ENCODE measurements around the gene AREG. TPM values are rescaled to one million over a fixed set of nuclear protein-coding genes. Genes with fewer than 3 reads are reported as not detected.

AREG gene
- total RNA-seq, 1 donor = not detected

DNA sequence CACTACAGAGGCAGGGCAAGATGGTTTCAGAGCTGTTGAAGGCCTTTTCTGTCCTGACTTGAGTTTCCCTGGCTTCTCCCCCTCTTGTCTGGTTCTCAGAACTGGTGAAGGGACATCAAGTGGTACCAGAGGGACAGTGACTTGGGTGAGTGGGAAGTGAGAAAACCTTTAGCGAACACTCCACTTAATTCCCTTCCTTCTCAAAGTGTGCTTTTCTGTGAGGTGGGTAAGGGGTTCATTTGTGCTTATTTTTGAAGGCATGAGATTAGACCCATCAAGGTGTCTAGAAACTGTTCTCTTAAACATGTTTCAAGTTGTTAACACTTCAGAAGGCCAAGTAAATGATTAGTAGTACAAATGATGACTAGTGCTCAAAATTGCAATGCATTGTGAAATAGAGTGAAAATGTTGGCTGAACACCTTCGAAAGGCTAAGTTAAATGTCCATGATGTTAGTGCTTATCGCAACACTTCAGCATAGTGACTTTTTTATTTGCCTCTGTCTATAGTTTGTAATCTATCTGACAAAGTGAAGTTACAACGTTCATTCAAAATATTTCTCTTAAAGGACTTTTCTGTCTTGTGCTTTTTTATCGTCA is 2.8 kb downstream of the AREG start:
- DNase-seq (ENCODE audit: low read depth) = no peak
- peak overlapping the region; percentile 32 for H3K4me3 ChIP-seq (ENCODE audit: low read depth, low read length)
- TF ChIP-seq, protein P1, sequence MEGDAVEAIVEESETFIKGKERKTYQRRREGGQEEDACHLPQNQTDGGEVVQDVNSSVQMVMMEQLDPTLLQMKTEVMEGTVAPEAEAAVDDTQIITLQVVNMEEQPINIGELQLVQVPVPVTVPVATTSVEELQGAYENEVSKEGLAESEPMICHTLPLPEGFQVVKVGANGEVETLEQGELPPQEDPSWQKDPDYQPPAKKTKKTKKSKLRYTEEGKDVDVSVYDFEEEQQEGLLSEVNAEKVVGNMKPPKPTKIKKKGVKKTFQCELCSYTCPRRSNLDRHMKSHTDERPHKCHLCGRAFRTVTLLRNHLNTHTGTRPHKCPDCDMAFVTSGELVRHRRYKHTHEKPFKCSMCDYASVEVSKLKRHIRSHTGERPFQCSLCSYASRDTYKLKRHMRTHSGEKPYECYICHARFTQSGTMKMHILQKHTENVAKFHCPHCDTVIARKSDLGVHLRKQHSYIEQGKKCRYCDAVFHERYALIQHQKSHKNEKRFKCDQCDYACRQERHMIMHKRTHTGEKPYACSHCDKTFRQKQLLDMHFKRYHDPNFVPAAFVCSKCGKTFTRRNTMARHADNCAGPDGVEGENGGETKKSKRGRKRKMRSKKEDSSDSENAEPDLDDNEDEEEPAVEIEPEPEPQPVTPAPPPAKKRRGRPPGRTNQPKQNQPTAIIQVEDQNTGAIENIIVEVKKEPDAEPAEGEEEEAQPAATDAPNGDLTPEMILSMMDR (IDR thresholded peaks at IDR 0.05; ENCODE audit: insufficient read depth, low read depth, low read length) = no peak

DNA sequence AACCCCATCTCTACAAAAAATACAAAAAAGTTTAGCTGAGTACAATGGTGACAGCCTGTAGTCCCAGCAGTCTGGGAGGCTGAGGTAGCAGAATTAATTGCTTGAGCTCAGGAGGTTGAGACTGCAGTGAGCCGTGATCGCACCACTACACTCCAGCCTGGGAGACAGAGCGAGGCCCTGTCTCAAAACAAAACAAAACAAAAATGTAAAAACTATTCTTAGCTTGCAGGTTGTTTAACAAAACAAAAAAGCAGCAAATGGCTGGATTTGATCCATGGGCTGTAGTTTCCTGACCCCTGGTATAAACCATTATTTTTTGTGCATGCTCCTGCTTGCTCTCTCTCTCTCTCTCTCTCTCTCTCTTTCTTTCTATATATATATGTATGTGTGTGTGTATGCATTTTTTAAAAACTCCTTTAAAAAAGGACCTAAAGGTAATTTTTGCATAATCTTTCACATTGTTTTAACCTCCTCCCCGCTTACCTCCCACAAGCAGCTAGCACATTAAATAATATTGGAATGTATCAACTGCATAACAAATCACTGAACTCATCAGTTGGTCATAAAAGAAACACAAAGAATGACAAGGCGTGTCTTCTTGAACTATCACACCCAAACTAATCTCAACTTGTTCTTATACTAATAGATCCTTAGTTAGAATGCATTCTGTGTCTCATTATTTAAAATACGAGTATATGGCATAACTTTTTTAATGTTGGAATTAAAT is 4.8 kb downstream of the AREG start:
- TF ChIP-seq, protein P1 (IDR thresholded peaks at IDR 0.05; ENCODE audit: insufficient read depth, low read depth, low read length) = no peak
- DNase-seq (ENCODE audit: low read depth) = peak; percentile 53

DNA sequence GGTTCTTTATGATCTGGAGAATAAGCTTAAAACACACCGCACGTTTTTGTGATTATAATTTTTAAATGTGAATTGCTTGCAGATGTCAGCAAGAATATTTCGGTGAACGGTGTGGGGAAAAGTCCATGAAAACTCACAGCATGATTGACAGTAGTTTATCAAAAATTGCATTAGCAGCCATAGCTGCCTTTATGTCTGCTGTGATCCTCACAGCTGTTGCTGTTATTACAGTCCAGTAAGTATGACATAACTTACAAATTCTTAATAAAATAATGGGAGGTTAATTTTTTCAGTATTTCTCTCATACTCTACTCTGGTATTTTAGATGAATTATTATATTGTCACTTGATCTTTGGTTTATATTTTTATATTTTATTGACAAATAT is 5.4 kb downstream of the AREG start:
- TF ChIP-seq, protein P1 (IDR thresholded peaks at IDR 0.05; ENCODE audit: insufficient read depth, low read depth, low read length) = no peak
- no peak overlapping the region for H3K4me3 ChIP-seq (ENCODE audit: low read depth, low read length)
- DNase-seq (ENCODE audit: low read depth) = no peak

More for the DNA sequence above, 4.8 kb downstream of the AREG start:
- no peak overlapping the region for H3K4me3 ChIP-seq (ENCODE audit: low read depth, low read length)

DNA sequence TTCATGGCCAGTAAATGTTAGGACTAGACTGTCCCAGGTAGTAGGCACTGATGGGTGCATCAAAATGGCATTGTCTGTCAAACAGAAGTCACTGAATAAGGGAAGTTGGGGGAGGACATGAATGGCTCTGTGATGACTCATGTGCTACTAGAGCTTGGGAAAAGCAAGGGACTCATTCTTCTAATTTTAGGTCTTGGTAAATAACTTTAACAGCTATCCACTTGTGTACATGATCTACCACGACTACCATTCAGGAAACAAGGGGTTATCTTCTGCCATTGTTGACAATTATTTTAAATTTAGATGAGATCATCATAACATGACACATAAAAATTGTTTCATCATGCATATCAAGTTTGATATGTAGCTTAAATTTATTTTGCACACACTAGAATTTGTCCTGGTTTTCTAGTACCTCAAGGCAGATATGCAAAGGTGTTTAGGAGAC is 6.3 kb downstream of the AREG start:
- DNase-seq (ENCODE audit: low read depth) = peak; percentile 61
- TF ChIP-seq, protein P1 (IDR thresholded peaks at IDR 0.05; ENCODE audit: insufficient read depth, low read depth, low read length) = no peak
- H3K4me3 ChIP-seq (ENCODE audit: low read depth, low read length) = no peak overlapping the region

DNA sequence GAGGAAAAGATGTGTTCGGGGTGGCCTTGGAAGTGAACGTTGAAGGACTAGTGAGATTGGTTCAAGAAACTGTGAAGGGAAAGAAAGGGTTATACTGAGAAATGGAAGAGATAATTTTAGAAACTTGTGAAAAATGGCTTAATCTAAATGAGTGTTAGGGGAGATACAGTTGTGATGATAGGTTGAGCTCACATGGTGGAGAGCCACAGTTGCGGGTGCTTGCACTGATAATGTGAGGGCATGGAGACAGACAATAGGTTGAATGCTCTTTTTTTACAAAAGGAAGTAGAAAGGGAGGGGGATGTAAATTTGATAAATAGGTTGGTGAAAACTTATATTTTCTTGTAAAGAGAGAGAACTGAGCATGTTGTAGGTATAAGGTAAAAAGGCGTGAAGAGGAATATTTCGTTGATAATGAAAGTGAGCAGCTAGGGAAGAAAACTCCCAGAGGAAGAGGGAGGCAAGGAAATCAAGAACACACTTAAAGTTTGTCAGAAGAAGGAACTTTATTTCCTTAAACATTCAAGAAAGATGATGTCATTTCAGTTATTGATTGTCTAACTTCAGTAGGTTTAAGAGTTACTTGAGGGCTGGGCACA is 8.2 kb downstream of the AREG start:
- TF ChIP-seq, protein P1 (IDR thresholded peaks at IDR 0.05; ENCODE audit: insufficient read depth, low read depth, low read length) = no peak
- DNase-seq (ENCODE audit: low read depth) = no peak

DNA sequence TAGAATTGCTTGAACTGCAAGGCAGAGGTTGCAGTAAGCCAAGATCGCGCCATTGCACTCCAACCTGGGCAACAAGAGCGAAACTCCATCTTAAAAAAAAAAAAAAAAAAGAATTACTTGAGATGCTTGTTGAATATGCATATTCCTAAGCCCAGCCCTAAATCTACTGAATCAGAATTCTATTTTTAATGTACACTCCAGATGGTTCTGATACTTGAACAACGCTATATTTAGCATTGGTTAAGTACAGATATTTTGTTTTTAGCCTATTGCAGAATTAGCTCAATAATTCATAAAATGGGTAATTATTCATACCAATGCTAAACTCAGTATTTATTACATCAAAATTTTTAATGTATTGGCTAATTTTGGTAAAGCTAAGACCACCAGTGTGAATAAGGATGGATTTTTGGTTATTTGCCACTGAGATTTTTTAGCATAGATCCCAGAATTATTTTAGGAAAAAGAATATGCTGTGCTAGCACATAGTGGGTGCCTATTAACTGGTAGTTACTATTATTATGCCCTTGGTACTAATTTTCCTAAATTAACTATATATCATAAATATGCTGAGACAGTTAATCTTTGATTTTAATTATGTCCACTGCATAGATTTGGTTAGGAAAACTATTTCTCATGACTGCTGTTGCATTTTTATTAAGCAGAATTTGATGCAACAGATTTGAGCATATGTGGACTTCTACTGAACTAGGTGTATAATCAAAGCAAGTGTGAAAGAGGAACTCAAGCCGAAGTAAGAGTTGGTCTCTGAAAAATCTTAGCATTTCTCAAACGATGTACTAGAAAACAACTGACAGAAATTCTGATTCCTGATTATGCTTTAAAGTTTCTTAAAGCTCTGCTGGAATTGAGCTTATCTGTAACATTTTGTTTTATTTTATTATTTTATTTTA is 9.2 kb downstream of the AREG start:
- DNase-seq (ENCODE audit: low read depth) = no peak
- TF ChIP-seq, protein P1 (IDR thresholded peaks at IDR 0.05; ENCODE audit: insufficient read depth, low read depth, low read length) = no peak
- no peak overlapping the region for H3K4me3 ChIP-seq (ENCODE audit: low read depth, low read length)

More for the DNA sequence above, 8.2 kb downstream of the AREG start:
- no peak overlapping the region for H3K4me3 ChIP-seq (ENCODE audit: low read depth, low read length)
